ENCODE measurements around the gene RYR1.

RYR1 gene

DNA sequence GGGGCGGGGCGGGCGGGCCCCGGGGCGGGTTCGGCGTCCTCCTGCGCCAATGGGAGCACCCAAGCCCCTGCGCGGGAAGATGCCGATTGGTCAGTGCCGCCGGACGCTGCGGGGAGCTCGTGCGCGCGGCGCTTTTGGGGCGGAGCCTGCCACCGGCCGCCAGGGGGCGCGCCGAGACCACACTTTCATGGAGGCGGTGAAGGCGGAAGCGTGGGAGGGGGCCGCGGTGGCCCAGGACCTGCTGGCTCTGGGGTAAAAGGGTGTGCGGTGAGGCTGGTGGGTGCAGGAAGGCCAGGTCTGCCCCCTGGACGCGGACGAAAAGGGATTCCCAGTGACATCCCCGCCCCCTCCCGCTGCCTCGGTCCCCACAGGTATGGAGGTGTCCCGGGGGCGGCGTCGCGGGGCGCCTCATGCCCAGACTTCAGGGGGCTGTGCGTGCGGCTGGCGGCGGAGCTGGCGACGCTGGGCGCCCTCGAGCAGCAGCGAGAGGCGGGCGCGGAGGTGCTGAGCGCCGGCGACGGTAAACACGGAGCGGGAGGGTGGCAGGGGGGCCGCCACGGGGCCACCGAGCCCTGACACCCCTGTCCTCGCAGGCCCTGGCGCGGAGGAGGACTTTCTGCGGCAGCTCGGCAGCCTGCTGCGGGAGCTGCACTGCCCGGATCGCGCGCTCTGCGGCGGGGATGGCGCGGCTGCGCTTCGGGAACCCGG is 30.4 kb upstream of the RYR1 start, which contains the start of gene FAM98C:
Gene FAM98C, plus strand, starts transcription at position 127 of the 708 bp plus-strand sequence. Its CDS starts 61 bp downstream, at position 188.
- DNase-seq (ENCODE audit: low read depth in 1 of 2, low spot score in 1 of 2): peak; percentile 95 to 96
- TF ChIP-seq, protein P1, sequence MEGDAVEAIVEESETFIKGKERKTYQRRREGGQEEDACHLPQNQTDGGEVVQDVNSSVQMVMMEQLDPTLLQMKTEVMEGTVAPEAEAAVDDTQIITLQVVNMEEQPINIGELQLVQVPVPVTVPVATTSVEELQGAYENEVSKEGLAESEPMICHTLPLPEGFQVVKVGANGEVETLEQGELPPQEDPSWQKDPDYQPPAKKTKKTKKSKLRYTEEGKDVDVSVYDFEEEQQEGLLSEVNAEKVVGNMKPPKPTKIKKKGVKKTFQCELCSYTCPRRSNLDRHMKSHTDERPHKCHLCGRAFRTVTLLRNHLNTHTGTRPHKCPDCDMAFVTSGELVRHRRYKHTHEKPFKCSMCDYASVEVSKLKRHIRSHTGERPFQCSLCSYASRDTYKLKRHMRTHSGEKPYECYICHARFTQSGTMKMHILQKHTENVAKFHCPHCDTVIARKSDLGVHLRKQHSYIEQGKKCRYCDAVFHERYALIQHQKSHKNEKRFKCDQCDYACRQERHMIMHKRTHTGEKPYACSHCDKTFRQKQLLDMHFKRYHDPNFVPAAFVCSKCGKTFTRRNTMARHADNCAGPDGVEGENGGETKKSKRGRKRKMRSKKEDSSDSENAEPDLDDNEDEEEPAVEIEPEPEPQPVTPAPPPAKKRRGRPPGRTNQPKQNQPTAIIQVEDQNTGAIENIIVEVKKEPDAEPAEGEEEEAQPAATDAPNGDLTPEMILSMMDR (IDR thresholded peaks at IDR 0.05; ENCODE audit: insufficient read depth, low read length): peak; percentile 55
- TF ChIP-seq SPI1 (IDR thresholded peaks at IDR 0.05; ENCODE audit: borderline replicate concordance, low read depth) (no peak), GABPA (IDR thresholded peaks at IDR 0.05; ENCODE audit: low read depth) (no peak), POLR2AphosphoS5 (IDR thresholded peaks at IDR 0.05; ENCODE audit: low read depth) (0 out of 2 replicates have a peak, but pooled peaks have one; percentile 35)
- TF ChIP-seq, protein P2, sequence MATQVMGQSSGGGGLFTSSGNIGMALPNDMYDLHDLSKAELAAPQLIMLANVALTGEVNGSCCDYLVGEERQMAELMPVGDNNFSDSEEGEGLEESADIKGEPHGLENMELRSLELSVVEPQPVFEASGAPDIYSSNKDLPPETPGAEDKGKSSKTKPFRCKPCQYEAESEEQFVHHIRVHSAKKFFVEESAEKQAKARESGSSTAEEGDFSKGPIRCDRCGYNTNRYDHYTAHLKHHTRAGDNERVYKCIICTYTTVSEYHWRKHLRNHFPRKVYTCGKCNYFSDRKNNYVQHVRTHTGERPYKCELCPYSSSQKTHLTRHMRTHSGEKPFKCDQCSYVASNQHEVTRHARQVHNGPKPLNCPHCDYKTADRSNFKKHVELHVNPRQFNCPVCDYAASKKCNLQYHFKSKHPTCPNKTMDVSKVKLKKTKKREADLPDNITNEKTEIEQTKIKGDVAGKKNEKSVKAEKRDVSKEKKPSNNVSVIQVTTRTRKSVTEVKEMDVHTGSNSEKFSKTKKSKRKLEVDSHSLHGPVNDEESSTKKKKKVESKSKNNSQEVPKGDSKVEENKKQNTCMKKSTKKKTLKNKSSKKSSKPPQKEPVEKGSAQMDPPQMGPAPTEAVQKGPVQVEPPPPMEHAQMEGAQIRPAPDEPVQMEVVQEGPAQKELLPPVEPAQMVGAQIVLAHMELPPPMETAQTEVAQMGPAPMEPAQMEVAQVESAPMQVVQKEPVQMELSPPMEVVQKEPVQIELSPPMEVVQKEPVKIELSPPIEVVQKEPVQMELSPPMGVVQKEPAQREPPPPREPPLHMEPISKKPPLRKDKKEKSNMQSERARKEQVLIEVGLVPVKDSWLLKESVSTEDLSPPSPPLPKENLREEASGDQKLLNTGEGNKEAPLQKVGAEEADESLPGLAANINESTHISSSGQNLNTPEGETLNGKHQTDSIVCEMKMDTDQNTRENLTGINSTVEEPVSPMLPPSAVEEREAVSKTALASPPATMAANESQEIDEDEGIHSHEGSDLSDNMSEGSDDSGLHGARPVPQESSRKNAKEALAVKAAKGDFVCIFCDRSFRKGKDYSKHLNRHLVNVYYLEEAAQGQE (IDR thresholded peaks at IDR 0.05; ENCODE audit: insufficient replicate concordance, low read depth): no peak
- Histone ChIP-seq H3K4me3 (replicated peaks; ENCODE audit: insufficient read depth, low read length) (peak within 1 kb of the TSS; percentile 85), H3K27me3 (ENCODE audit: insufficient read depth, poor library complexity, severe bottlenecking) (no peaks in the 10 kb centered on the region), H3K27ac (replicated peaks) (peak within 1 kb of the TSS; percentile 50)

DNA sequence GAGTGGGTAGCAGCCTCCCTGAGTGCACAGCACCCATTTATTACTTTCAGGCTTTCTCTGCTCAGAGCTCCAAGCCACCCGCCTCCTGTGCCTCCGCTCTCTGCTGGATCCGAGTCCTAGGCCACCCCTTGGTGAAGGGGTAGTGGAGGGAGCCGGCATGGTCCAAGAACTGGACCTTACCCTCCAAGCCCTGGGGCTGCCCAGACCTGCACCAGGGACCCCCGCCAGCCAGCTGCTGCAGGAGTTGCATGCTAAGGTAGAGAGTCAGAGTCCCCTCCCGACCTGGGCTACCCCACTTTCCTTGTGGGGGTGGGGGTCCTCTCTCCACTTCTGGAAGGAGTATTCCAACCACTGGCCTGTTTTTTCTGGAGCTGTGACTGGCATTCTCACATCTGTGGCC is 28.6 kb upstream of the RYR1 start:
- DNase-seq (ENCODE audit: low read depth in 1 of 2, low spot score in 1 of 2): no peak
- TF ChIP-seq POLR2AphosphoS5 (IDR thresholded peaks at IDR 0.05; ENCODE audit: low read depth) (no peak), GABPA (IDR thresholded peaks at IDR 0.05; ENCODE audit: low read depth) (no peak), SPI1 (IDR thresholded peaks at IDR 0.05; ENCODE audit: borderline replicate concordance, low read depth) (no peak)
- TF ChIP-seq, protein P2 (IDR thresholded peaks at IDR 0.05; ENCODE audit: insufficient replicate concordance, low read depth): no peak
- TF ChIP-seq, protein P1 (IDR thresholded peaks at IDR 0.05; ENCODE audit: insufficient read depth, low read length): no peak
- no peak overlapping the region for H3K4me3 ChIP-seq (replicated peaks; ENCODE audit: insufficient read depth, low read length)
- H3K27me3 ChIP-seq (ENCODE audit: insufficient read depth, poor library complexity, severe bottlenecking): no peaks in the 10 kb centered on the region
- no peak overlapping the region for H3K27ac ChIP-seq (replicated peaks)

DNA sequence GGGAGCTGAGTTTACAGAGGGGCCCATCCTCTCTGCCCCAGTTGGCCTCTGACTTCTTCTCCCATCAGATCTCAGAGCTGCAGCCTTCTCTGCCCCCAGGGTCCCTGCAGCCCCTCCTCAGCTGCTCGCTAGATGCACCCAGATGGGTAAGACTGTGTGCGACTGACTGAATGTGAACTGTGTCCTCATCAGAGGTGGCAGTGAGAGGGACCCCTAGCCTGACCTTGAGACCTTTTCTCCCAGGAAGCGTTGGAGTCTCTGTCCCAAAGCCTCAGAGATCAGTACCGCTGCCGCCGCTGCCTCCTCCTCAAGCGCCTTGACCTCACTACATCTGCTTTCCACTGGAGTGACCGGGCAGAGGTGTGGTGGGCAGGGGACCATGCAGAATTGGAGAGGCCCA is 28.2 kb upstream of the RYR1 start:
- H3K27ac ChIP-seq (replicated peaks): no peak overlapping the region
- TF ChIP-seq POLR2AphosphoS5 (IDR thresholded peaks at IDR 0.05; ENCODE audit: low read depth) (no peak), GABPA (IDR thresholded peaks at IDR 0.05; ENCODE audit: low read depth) (no peak), SPI1 (IDR thresholded peaks at IDR 0.05; ENCODE audit: borderline replicate concordance, low read depth) (no peak)
- TF ChIP-seq, protein P1 (IDR thresholded peaks at IDR 0.05; ENCODE audit: insufficient read depth, low read length): no peak
- TF ChIP-seq, protein P2 (IDR thresholded peaks at IDR 0.05; ENCODE audit: insufficient replicate concordance, low read depth): no peak

More for the DNA sequence above, 28.2 kb upstream of the RYR1 start:
- Histone ChIP-seq H3K4me3 (replicated peaks; ENCODE audit: insufficient read depth, low read length) (no peak overlapping the region), H3K27me3 (ENCODE audit: insufficient read depth, poor library complexity, severe bottlenecking) (no peaks in the 10 kb centered on the region)
- no peak for DNase-seq (ENCODE audit: low read depth in 1 of 2, low spot score in 1 of 2)

All from HL-60 (cell line).